GM21723 (cell line): ENCODE results near the gene CSTF3.
A peak's percentile ranks its signal among the peaks of the same experiment; 100 is the strongest.

Source experiments
- ATAC-seq: cut with Tn5 transposase; IDR thresholded peaks from one replicate; pipeline ENCODE4 v1.9.1; 2021; ENCODE audit warnings: mild to moderate bottlenecking, moderate library complexity; ENCODE audit not compliant: unreplicated experiment

CSTF3 gene

DNA sequence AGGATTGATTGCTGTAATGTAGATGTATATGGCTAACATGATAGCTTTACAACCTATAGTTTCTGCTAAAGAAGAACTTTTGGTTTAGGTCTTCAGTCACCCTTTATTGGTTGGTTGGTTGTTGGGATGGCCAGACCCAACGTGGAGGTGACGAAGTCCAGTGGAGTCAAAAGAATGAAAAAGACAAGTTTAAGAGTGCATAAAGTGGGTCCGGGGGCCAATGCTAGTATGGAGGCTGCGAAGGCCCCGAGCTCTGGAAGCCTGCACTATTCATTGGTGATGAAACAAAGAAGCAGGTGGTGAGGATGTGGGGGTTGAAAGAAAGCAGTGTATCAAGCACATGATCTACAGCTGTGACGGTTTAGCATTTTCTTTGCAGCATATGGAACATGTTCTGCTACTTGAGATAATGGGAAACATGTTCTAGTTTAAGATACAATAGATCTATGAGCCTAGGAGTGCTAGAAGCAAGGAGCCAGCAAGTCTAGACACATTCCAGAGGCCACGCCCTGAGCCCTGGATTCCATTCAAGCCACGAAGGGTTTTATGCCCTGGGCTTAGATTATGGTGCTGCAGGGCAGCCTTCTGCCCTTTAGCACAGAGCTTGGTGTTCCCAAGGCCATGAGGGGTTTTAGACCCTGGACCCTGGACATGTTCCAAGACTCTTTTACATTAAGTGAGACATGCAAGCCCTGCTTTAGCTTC, 115.6 kb downstream of the CSTF3 start:
- no peak for ATAC-seq

DNA sequence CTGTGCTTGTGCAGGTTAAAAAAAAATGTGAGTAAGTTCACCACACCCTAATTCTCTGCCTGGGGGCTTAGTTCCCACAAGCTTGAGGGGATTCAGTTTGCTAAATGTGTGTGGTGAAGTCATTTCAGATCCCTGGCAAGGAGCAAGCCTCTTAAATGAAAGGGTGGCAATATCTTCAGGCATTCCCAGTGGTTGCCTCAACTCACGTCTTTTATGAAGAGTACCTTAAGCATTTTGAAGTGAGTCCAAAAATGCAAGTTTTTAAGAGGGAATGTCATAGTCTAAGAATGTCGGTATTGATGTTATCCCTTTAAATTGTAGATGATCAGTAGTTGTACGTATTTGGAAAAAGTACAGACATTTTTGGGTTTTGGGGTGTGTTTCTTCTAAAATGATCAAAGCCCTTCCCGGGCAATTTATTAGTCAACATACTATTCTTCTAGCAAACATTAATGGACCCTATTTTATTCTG, 117.0 kb downstream of the CSTF3 start:
- no peak for ATAC-seq

GRCh38 chr11:33043221-33043830, 118.0 kb downstream of the CSTF3 start:
- ATAC-seq = no peak

GRCh38 chr11:33040862-33041453, 120.3 kb downstream of the CSTF3 start:
- no peak for ATAC-seq

DNA sequence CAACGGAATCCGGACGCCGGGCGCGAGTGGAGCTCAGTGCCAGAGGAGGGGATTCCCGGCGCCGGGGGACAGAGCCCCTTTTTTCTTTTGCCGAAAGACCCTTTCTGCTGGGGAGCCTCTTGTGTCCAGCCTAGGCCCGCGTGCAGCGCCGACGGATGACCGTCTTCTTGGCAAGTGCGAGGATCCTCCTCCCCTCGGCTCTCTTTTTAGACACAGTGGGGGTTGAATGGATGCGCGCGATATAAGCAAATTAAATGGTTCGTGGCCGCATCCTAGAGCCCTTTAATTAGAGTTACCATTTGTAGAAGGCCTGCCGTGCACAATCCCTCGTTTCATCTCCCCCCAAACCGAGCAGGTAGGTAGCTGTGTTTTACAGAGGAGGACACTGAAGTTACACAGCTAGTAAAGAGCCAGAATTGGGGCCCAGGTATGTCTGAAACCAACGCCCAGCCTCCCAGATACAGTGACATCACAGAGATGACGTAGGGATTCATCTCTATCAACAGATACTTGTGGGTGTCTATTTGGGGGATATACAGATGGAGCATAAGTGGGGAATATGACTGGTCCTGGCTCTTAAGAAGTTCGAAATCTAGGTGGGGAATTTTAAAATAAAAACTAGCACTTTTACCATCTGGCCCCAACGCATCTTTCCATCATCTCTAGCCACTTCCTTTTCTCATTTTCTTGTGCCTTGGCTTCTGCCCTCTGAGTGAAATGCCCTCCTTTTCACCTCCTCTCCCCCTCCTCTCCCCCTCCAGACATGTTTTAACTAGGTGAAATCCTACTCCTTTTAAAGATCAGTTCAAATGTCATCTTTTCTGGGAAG, 121.0 kb downstream of the CSTF3 start:
- peak; percentile 30 for ATAC-seq

DNA sequence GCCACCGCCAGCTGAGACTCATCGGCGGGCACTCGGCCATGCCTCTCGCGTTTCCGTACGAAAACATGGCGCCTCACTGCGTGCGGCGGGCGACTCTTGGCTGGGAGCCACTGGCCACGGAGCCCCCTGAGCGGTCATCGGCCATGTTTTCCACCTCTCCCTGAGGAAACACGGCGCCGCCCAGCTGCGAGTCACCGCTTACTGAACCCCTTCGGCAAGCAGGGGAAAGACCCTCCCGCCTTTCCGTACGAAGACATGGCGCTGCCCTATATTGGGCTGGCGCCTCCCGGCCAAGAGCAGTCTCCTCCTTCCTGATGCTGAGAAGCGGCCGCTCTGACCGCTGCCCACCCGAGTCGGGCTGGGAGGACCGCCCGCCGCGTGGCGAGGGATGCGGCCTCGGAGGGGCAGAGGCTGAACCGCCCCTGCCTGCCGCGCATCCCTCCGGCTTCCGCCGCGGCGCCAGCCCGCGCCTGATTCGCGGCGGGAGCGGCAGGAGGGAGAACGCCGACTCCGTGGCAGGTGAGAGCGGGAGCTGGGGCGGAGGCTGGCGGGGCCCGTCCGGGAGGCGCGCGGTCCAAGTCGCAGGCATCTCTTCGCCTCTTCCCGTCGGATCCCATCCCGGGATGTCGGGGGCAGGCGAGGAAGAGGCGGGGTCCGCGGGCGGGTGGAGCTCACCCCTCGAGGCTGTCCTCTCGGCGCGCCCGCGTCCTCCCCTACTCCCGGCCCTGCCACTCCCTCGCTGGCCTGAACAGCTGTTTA, 121.8 kb downstream of the CSTF3 start, which contains the start of gene TCP11L1:
Gene TCP11L1 (plus strand): TSS at position 299 of the 759 bp plus-strand sequence. CDS start 4,202 bp downstream, outside the sequence.
- peak; percentile 82 for ATAC-seq

DNA sequence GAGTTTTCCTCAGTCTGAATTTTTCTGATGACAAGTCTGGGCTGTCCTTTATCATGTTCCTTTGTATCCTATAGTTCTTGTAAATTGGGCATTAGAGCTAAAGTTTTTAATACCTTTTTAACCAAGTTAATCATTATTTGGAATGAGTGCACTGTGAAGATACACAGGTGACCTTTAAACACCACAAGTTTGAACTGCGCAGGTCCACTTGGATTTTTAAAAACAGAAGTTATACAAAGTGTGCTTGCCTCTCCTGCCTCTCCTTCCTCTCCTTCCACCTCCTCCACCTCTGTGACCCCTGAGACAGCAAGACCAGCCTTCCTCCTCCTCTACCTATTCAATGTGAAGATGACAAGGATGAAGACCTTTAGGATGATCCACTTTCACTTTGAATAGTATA, 126.3 kb downstream of the CSTF3 start:
- ATAC-seq = no peak
